Coronary artery (tissue), 2 donors: ENCODE measurements around the gene RPL3.
A peak's percentile ranks its signal among the peaks of the same experiment; 100 is the strongest.

ENCODE experiments used
- DNase-seq: peaks from one replicate; pipeline ENCODE4 v3.0.0-alpha.2; 2017; ENCODE audit warnings: low spot score
- H3K27ac ChIP-seq, 2 donors: fragments of 200-600 bp; sonication (generic); one replicate each; pipeline ENCODE4 v1.5.1; 2016 to 2019
- H3K4me3 ChIP-seq: fragments of 200-600 bp; sonication (generic); 2 replicates; pipeline ENCODE4 v1.5.1; 2016; ENCODE audit warnings: mild to moderate bottlenecking, moderate library complexity
- CTCF ChIP-seq: fragments of 200-600 bp; sonication (generic); IDR thresholded peaks from one replicate; pipeline ENCODE4 v1.5.1; 2019; ENCODE audit warnings: antibody characterized with exemption

RPL3 gene

DNA sequence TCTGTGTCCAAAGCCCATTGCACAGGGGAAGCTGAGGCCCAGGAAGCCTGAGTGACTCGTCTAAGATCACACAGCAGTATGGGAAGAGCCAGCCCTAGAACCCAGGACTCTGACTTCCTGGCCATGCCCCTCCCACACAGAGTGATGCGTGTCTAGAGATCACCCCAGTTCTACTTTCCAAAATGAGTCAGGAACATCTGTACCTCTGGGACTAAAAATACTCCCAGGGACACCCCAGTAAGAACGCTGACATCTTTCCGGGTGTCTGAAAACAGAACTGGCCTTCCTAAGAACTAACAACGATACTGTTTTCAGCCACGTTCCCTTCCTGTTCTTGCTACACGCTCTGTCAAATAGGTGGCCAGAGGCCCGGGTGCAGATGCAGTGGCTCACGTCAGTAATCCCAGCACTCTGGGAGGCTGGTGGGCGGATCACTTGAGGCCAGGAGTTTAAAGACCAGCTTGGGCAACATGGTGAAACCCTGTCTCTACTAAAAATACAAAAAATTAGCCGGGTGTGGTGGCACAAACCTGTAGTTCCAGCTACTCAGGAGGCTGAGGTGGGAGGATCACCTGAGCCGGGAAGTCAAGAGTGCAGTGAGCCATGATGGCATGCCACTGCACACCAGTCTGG is 52.9 kb downstream of the RPL3 start:
- no peak for TF ChIP-seq CTCF
- Histone ChIP-seq H3K27ac (peak overlapping the region in 1 of 2 donors; percentile 12), H3K4me3 (no peak overlapping the region)
- no peak for DNase-seq

DNA sequence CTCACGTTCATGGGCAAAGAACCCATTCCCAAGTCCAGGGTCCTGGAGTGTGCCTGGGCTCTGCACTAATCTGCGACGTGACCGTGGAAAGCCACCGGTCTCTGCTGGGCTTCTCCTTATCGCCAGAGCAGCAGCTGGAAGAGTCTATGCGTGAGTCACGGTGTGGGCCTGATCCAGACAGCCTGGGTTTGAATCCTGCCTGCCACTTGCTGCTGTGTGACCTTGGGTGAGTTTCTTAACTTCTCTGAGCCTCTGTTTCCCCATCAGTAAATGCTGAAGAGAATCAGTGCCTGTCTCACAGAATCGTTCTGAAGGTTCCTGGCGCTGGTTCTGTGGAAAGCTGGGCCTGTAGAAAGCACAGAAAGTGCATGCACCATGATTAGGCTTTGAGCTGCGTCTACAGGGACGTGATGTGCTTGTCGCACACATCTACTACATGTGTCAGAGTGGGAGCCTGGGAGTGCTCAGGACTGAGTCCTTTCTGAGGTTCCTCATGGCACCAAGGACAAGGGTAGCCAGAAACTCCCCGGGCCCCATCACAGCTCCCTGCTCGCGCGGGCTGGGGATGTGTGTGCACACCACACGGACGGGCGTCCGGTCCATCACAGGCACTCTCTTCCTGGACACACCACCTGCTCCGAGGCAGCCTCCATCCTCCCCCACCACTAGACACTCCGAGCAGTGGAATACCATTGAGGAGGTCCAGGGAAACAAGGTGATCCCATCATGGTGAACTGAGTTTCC is 54.1 kb downstream of the RPL3 start:
- TF ChIP-seq CTCF: no peak
- no peak for DNase-seq
- no peak overlapping the region for H3K4me3 ChIP-seq
- peak overlapping the region in 1 of 2 donors; percentile 43 for H3K27ac ChIP-seq

- TF ChIP-seq CTCF: no peak
- Histone ChIP-seq H3K27ac (peak overlapping the region in 1 of 2 donors; percentile 43), H3K4me3 (no peak overlapping the region)
- no peak for DNase-seq
Observed at GRCh38 chr22:39264349-39265038, 54.9 kb downstream of the RPL3 start.

GRCh38 chr22:39263626-39264348 is 55.6 kb downstream of the RPL3 start:
- no peak for TF ChIP-seq CTCF
- DNase-seq: no peak
- Histone ChIP-seq H3K27ac (peak overlapping the region in 1 of 2 donors; percentile 43), H3K4me3 (no peak overlapping the region)
